SK-N-SH treated with all-trans-retinoic acid at 6 μM for 48 hours (cell line): ENCODE data around the gene DGKI.

Experiments
- ARNTL ChIP-seq: fragments of 450-650 bp; formaldehyde crosslinking; IDR thresholded peaks from 2 replicates; pipeline ENCODE4 v1.5.0; 2020; ENCODE audit warnings: low read depth, mild to moderate bottlenecking, moderate library complexity, borderline replicate concordance
- BACH2 ChIP-seq: fragments of 250-450 bp; sonication (Bioruptor Pico); IDR thresholded peaks from 2 replicates; pipeline ENCODE4 v1.9.0; 2021; ENCODE audit warnings: mild to moderate bottlenecking, borderline replicate concordance
- CREB5 ChIP-seq: fragments of 250-450 bp; sonication (Bioruptor Pico); IDR thresholded peaks from 2 replicates; pipeline ENCODE4 v1.5.1; 2020; ENCODE audit warnings: low read depth, mild to moderate bottlenecking, moderate library complexity
- ESRRG ChIP-seq: fragments of 250-450 bp; sonication (Bioruptor Pico); IDR thresholded peaks from 2 replicates; pipeline ENCODE4 v1.6.1; 2021; ENCODE audit warnings: mild to moderate bottlenecking
- PATZ1 ChIP-seq: fragments of 250-450 bp; sonication (Bioruptor Pico); IDR thresholded peaks from 2 replicates; pipeline ENCODE4 v1.8.0; 2020; ENCODE audit warnings: mild to moderate bottlenecking, moderate library complexity, borderline replicate concordance
- PPARA ChIP-seq: fragments of 250-450 bp; sonication (Bioruptor Pico); IDR thresholded peaks from 2 replicates; pipeline ENCODE4 v1.5.0; 2020; ENCODE audit warnings: mild to moderate bottlenecking, borderline replicate concordance
- RARB ChIP-seq: fragments of 250-450 bp; sonication (Bioruptor Pico); IDR thresholded peaks from 2 replicates; pipeline ENCODE4 v1.8.0; 2021; ENCODE audit warnings: mild to moderate bottlenecking, moderate library complexity
- SNAI2 ChIP-seq: fragments of 250-450 bp; sonication (Bioruptor Pico); IDR thresholded peaks from 2 replicates; pipeline ENCODE4 v1.5.0; 2020; ENCODE audit warnings: mild to moderate bottlenecking, moderate library complexity
- TCF4 ChIP-seq: fragments of 250-450 bp; sonication (Bioruptor Pico); IDR thresholded peaks from 2 replicates; pipeline ENCODE4 v1.8.0; 2021; ENCODE audit warnings: mild to moderate bottlenecking, moderate library complexity, borderline replicate concordance
- TOX ChIP-seq: fragments of 250-450 bp; sonication (Bioruptor Pico); IDR thresholded peaks from 2 replicates; pipeline ENCODE4 v1.8.0; 2021; ENCODE audit warnings: mild to moderate bottlenecking, moderate library complexity, borderline replicate concordance
- ZFP3 ChIP-seq: fragments of 250-450 bp; sonication (Bioruptor Pico); IDR thresholded peaks from 2 replicates; pipeline ENCODE4 v1.5.0; 2020; ENCODE audit warnings: mild to moderate bottlenecking, moderate library complexity
- ZFP30 ChIP-seq: fragments of 450-650 bp; formaldehyde crosslinking; IDR thresholded peaks from 2 replicates; pipeline ENCODE4 v1.5.0; 2022; ENCODE audit warnings: mild to moderate bottlenecking, moderate library complexity
- ZNF565 ChIP-seq: fragments of 450-650 bp; formaldehyde crosslinking; conservative IDR thresholded peaks from 2 replicates; pipeline ENCODE4 v1.5.0; 2020; ENCODE audit warnings: low read depth, mild to moderate bottlenecking, moderate library complexity
- ZNF70 ChIP-seq: fragments of 450-650 bp; formaldehyde crosslinking; IDR thresholded peaks from 2 replicates; pipeline ENCODE4 v1.5.0; 2020; ENCODE audit warnings: mild to moderate bottlenecking, moderate library complexity

GRCh38 chr7:137633133-137633532 is 213.6 kb downstream of the DGKI start:
- no peak for TF ChIP-seq PATZ1 (CRISPR knock-in tag)
- TF ChIP-seq RARB (CRISPR knock-in tag) = no peak
- TF ChIP-seq TOX (CRISPR knock-in tag) = no peak
- TF ChIP-seq TCF4 (CRISPR knock-in tag) = no peak
- TF ChIP-seq ZNF565 (CRISPR knock-in tag) = no peak
- TF ChIP-seq CREB5 (CRISPR knock-in tag) = no peak
- no peak for TF ChIP-seq ZNF70 (CRISPR knock-in tag)
- no peak for TF ChIP-seq ARNTL
- no peak for TF ChIP-seq SNAI2 (CRISPR knock-in tag)
- TF ChIP-seq PPARA (CRISPR knock-in tag) = no peak
- TF ChIP-seq BACH2 (CRISPR knock-in tag) = no peak
- TF ChIP-seq ZFP30 (CRISPR knock-in tag) = no peak
- TF ChIP-seq ESRRG (CRISPR knock-in tag) = no peak
- TF ChIP-seq ZFP3 (CRISPR knock-in tag) = no peak
